GM12878 (cell line): ENCODE data around the gene TMEM176A. TPM values are rescaled to one million over a fixed set of nuclear protein-coding genes. Genes with fewer than 3 reads are reported as not detected.

Experiments
- ATAC-seq: fragments of 200-7000 bp; cut with Tn5 transposase; 3 replicates; pipeline ENCODE4 v1.9.1; 2020; ENCODE audit warnings: mild to moderate bottlenecking, moderate library complexity
- BruUV-seq: library from RNA; stranded (reverse); fragments of 400-500 nt; replicated peaks from 2 replicates; lab custom pipeline; 2021; lab: Mats Ljungman, UMichigan
- CTCF ChIA-PET: fragments of 300-600 bp; sonication (Branson Sonifier 250); formaldehyde crosslinking; extraction: SDS; loops from one replicate; lab custom pipeline; 2021; ENCODE audit warnings: inconsistent platforms; lab: Yijun Ruan, JAX
- POLR2A ChIA-PET: fragments of 350-600 bp; formaldehyde crosslinking; extraction: SDS; loops from one replicate; lab custom pipeline; 2021; ENCODE audit warnings: inconsistent platforms; lab: Charles Lee
- RAD21 ChIA-PET: fragments of 300-600 bp; sonication (Branson Sonifier 250); formaldehyde crosslinking; loops from one replicate; lab custom pipeline; 2023; ENCODE audit warnings: antibody characterized with exemption; ENCODE audit not compliant: unreplicated experiment; lab: Charles Lee
- SMC1A ChIA-PET: fragments of 300-600 bp; sonication (Branson Sonifier 250); formaldehyde crosslinking; loops from one replicate; lab custom pipeline; 2023; ENCODE audit not compliant: unreplicated experiment, uncharacterized antibody; lab: Charles Lee
- DNase-seq: peaks from one replicate; pipeline ENCODE4 v3.0.0-alpha.2; 2011; ENCODE audit warnings: low read depth, low spot score
- FAIRE-seq: peaks from 3 replicates; lab custom pipeline; 2011; peaks lifted over from hg19 to GRCh38; lab: Jason Lieb, UNC
- H2AFZ ChIP-seq: 2 replicates; pipeline ENCODE4 v1.6.0; 2011; ENCODE audit warnings: low read depth, low read length, control low read depth; ENCODE audit not compliant: control insufficient read depth
- H3K27ac ChIP-seq: 2 replicates; pipeline ENCODE4 v1.5.1; 2011; ENCODE audit warnings: control low read depth; ENCODE audit not compliant: control insufficient read depth, insufficient read depth
- H3K27me3 ChIP-seq, 2 experiments: replicated peaks in 1 of 2; 2 replicates each; pipeline versions ENCODE4 v1.6.0 to v1.6.1; 2011; ENCODE audit warnings: low read length in 1 of 2; ENCODE audit not compliant: control insufficient read depth in 2 of 2, insufficient read depth in 2 of 2
- H3K36me3 ChIP-seq, 2 experiments: 2 replicates each; pipeline ENCODE4 v1.5.1; 2011; ENCODE audit warnings: low read length in 1 of 2; ENCODE audit not compliant: control insufficient read depth in 2 of 2, insufficient read depth in 2 of 2
- H3K4me1 ChIP-seq: 2 replicates; pipeline ENCODE4 v1.6.1; 2011; ENCODE audit warnings: mild to moderate bottlenecking, low read length, moderate library complexity, mixed read lengths; ENCODE audit not compliant: control insufficient read depth, insufficient read depth
- H3K4me2 ChIP-seq: 2 replicates; pipeline ENCODE4 v1.6.0; 2011; ENCODE audit warnings: control low read depth; ENCODE audit not compliant: control insufficient read depth, insufficient read depth
- H3K4me3 ChIP-seq: fragments of 200-600 bp; sonication (generic); 2 replicates; pipeline ENCODE4 v1.5.1; 2016
- H3K79me2 ChIP-seq: 2 replicates; pipeline ENCODE4 v1.6.0; 2011; ENCODE audit warnings: low read length; ENCODE audit not compliant: control insufficient read depth, insufficient read depth
- H3K9ac ChIP-seq: 2 replicates; pipeline ENCODE4 v1.8.0; 2011; ENCODE audit warnings: low read length, control low read depth, mixed read lengths; ENCODE audit not compliant: control insufficient read depth, insufficient read depth
- H3K9me3 ChIP-seq: replicated peaks from 3 replicates; pipeline ENCODE4 v1.5.1; 2011; ENCODE audit warnings: mild to moderate bottlenecking, low read length; ENCODE audit not compliant: control insufficient read depth, insufficient read depth
- H4K20me1 ChIP-seq: 2 replicates; pipeline ENCODE4 v1.6.0; 2011; ENCODE audit not compliant: control insufficient read depth, insufficient read depth
- BCL11A ChIP-seq: IDR thresholded peaks from 2 replicates; pipeline ENCODE4 v1.6.1; 2011; ENCODE audit warnings: low read depth, low read length
- CBX5 ChIP-seq: sonication (generic); IDR thresholded peaks from 2 replicates; pipeline ENCODE4 v1.6.1; 2016; ENCODE audit warnings: low read depth, moderate library complexity, mild to moderate bottlenecking, inconsistent platforms
- HSF1 ChIP-seq: fragments of 150-350 bp; IDR thresholded peaks from 2 replicates; pipeline ENCODE4 v1.6.1; 2014; ENCODE audit warnings: mild to moderate bottlenecking, low read depth, low read length
- KAT2A ChIP-seq: conservative IDR thresholded peaks from 2 replicates; pipeline ENCODE4 v1.6.1; 2011; ENCODE audit warnings: low read depth, low read length; ENCODE audit not compliant: control insufficient read depth
- NFYB ChIP-seq: IDR thresholded peaks from 2 replicates; pipeline ENCODE4 v1.6.1; 2011; ENCODE audit warnings: low read depth, mild to moderate bottlenecking, low read length, improper control_type of control experiment, moderate library complexity; ENCODE audit not compliant: insufficient read depth
- SMAD5 ChIP-seq: IDR thresholded peaks from 2 replicates; pipeline ENCODE4 v1.6.1; 2016; ENCODE audit warnings: antibody characterized with exemption, low read depth
- ZBTB33 ChIP-seq: fragments of 450-650 bp; IDR thresholded peaks from 2 replicates; pipeline ENCODE4 v1.6.1; 2017; ENCODE audit warnings: mild to moderate bottlenecking
- ZNF217 ChIP-seq: fragments of 450-650 bp; IDR thresholded peaks from 2 replicates; pipeline ENCODE4 v1.6.1; 2017; ENCODE audit warnings: antibody characterized with exemption, mild to moderate bottlenecking
- ZNF622 ChIP-seq: fragments of 450-650 bp; IDR thresholded peaks from 2 replicates; pipeline ENCODE4 v1.6.1; 2017; ENCODE audit warnings: mild to moderate bottlenecking, inconsistent platforms
- ZZZ3 ChIP-seq: IDR thresholded peaks from 2 replicates; pipeline ENCODE4 v1.6.1; 2011; ENCODE audit warnings: low read depth; ENCODE audit not compliant: control insufficient read depth, insufficient read length
- WGBS: methylation state at CpG from one replicate; pipeline ENCODE4 v1.1.6; 2016; ENCODE audit warnings: low lambda C conversion rate; ENCODE audit not compliant: insufficient replicate concordance, insufficient coverage; ENCODE audit errors: missing lambda C conversion rate; 5-methylcytosine and 5-hydroxymethylcytosine counted together
- in situ Hi-C: fragments of 300-500 bp; cut with MboI; formaldehyde crosslinking; loops from 9 replicates; pipeline ENCODE4 v1.14.3; 2018; ENCODE audit warnings: mixed read lengths
- intact Hi-C: fragments of 100-400 bp; cut with micrococcal nuclease; formaldehyde crosslinking; loops from one replicate; pipeline ENCODE4 v1.14.2; 2022; ENCODE audit not compliant: unreplicated experiment
- polyA plus RNA-seq, 11 experiments: library from polyadenylated mRNA; depleted of rRNA in 4 of 11; unstranded in 6 of 11; stranded (reverse) in 5 of 11; fragments of >200 nt; fragmentation: Nextera tagmentation in 4 of 11; fragmentation: Illumina TruSeq in 1 of 11; extraction: Ambion mirVana in 4 of 11; extraction: Trizol in 1 of 11; gene quantifications; 1 replicate in 1 of 11; 2 replicates in 10 of 11; pipeline versions ENCODE4 v1.2.1 to v1.2.3, GENCODE V29; 2011 to 2016; ENCODE audit warnings: inconsistent platforms in 2 of 11, missing spikeins in 2 of 11, low read depth in 1 of 11
- total RNA-seq, 4 experiments: library from RNA; depleted of rRNA in 3 of 4; stranded (reverse); fragments of >200 nt in 3 of 4; fragmentation: Illumina TruSeq in 1 of 4; extraction: Trizol in 1 of 4; gene quantifications; 2 replicates each; pipeline versions ENCODE4 v1.2.1 to v1.2.3, GENCODE V29; 2013 to 2021

TMEM176A gene
- total and polyA plus RNA-seq, 10 of the 15 experiments (the other 5 are each of a cell fraction or from before 2014, with no cell fraction given): not detected

GRCh38 chr7:150835702-150836280 lies 35.2 kb downstream of the TMEM176A start:
- Histone ChIP-seq H3K79me2 (no peaks in the 10 kb centered on the region), H3K9ac (no peak overlapping the region), H2AFZ (no peak overlapping the region), H3K4me1 (no peaks in the 10 kb centered on the region), H3K36me3 (no peaks in the 10 kb centered on the region), H3K27me3 (no peaks in the 10 kb centered on the region; a peak in 1 of 4 replicates), H4K20me1 (no peaks in the 10 kb centered on the region), H3K27ac (no peak overlapping the region), H3K4me3 (no peak overlapping the region), H3K4me2 (no peak overlapping the region), H3K9me3 (no peaks in the 10 kb centered on the region)
- no peak for TF ChIP-seq HSF1
- intact Hi-C loops (no loop called here), in situ Hi-C loops (no loop called here)
- no peak for DNase-seq
- WGBS: 0% methylated on average over 6 of the region's 6 CpGs
- no peak for FAIRE-seq
- ChIA-PET POLR2A (no interaction called here), RAD21 (no interaction called here), CTCF (interaction anchor here (0.6 to 1.6 kb wide), 3 partner anchors 10 to 792 kb away, joined by 3 to 5 read pairs (median 3); no protein-coding TSS in a partner anchor), SMC1A (no interaction called here)
- no peak for ATAC-seq
- BruUV-seq: no TSS peak

- DNase-seq (no peak), ATAC-seq (no peak), FAIRE-seq (no peak)
- Histone ChIP-seq H3K27ac (no peak overlapping the region), H3K9me3 (no peaks in the 10 kb centered on the region), H3K4me2 (no peak overlapping the region), H3K4me3 (no peak overlapping the region), H3K79me2 (no peaks in the 10 kb centered on the region), H3K27me3 (peaks cover 0 to 2% of the 10 kb centered on the region in 2 experiments; a peak in 2 of 4 replicates), H4K20me1 (no peaks in the 10 kb centered on the region), H2AFZ (no peak overlapping the region), H3K36me3 (no peaks in the 10 kb centered on the region), H3K4me1 (no peaks in the 10 kb centered on the region), H3K9ac (no peak overlapping the region)
- intact Hi-C loops: no loop called here
- ChIA-PET POLR2A (no interaction called here), CTCF (no interaction called here), SMC1A (interaction anchor here (1.5 kb wide), 1 partner anchor 52 kb away, joined by 3 read pairs; no protein-coding TSS in a partner anchor), RAD21 (no interaction called here)
- BruUV-seq: no TSS peak
- WGBS: 53% methylated on average over 7 of the region's 7 CpGs
- in situ Hi-C loops: no loop called here
- no peak for TF ChIP-seq BCL11A
- no peak for TF ChIP-seq NFYB
- TF ChIP-seq SMAD5: no peak
- no peak for TF ChIP-seq ZNF217
- no peak for TF ChIP-seq ZZZ3
- no peak for TF ChIP-seq ZBTB33
- no peak for TF ChIP-seq ZNF622
- no peak for TF ChIP-seq KAT2A
- no peak for TF ChIP-seq CBX5
These were observed 38.5 kb downstream of the TMEM176A start for GRCh38 chr7:150838965-150839650.
